Ovary (tissue), 3 donors: ENCODE results near the gene KRT76.

Source experiments
- CTCF ChIP-seq, 3 donors: fragments of 450-650 bp in 2 of 3; fragments of 200-600 bp in 1 of 3; IDR thresholded peaks; one replicate each; pipeline versions ENCODE4 v1.5.1 to v1.8.0; 2016 to 2022; ENCODE audit warnings: antibody characterized with exemption in 3 of 3, mild to moderate bottlenecking in 1 of 3
- EP300 ChIP-seq: sonication (generic); formaldehyde crosslinking; IDR thresholded peaks from one replicate; pipeline ENCODE4 v1.6.1; 2017; ENCODE audit warnings: antibody characterized with exemption
- POLR2A ChIP-seq: fragments of 450-650 bp; IDR thresholded peaks from one replicate; pipeline ENCODE4 v1.6.1; 2017; ENCODE audit warnings: antibody characterized with exemption, mild to moderate bottlenecking, moderate library complexity
- donor health status: DM: no; HTN: no; CAD: no.

GRCh38 chr12:52819731-52820510 lies 42.8 kb upstream of the KRT76 start:
- TF ChIP-seq CTCF (IDR thresholded peaks at IDR 0.05) (no peak), EP300 (no peak), POLR2A (no peak)
